NB4 (cell line): ENCODE measurements around the gene NDUFB4.

Experiments used
- CTCF ChIP-seq: IDR thresholded peaks from one replicate; pipeline ENCODE4 v1.5.1; 2012; ENCODE audit warnings: low read depth, low read length
- MAX ChIP-seq: IDR thresholded peaks from 2 replicates; pipeline ENCODE4 v1.6.1; 2011; ENCODE audit warnings: low read depth, low read length
- MYC ChIP-seq: IDR thresholded peaks from 2 replicates; pipeline ENCODE4 v1.6.1; 2011; ENCODE audit warnings: low read depth, low read length
- POLR2A ChIP-seq: IDR thresholded peaks from 2 replicates; pipeline ENCODE4 v1.6.1; 2011; ENCODE audit warnings: mild to moderate bottlenecking; ENCODE audit not compliant: insufficient read length; ENCODE audit errors: extremely low read depth

GRCh38 chr3:120552184-120553172 is 43.7 kb upstream of the NDUFB4 start:
- TF ChIP-seq MYC (no peak), CTCF (no peak), POLR2A (no peak), MAX (no peak)
